Hair follicle dermal papilla cell (primary cell): Measurements from ENCODE around the gene PDIA4. TPM values are rescaled to one million over a fixed set of nuclear protein-coding genes. Genes with fewer than 3 reads are reported as not detected.

Experiments
- small RNA-seq: library from RNA; depleted of rRNA; stranded (forward); fragments of <200 nt; gene quantifications from one replicate; pipeline ENCODE3, GENCODE V24; 2012
- total RNA-seq: library from RNA; depleted of rRNA; stranded (reverse); fragments of >200 nt; gene quantifications from 2 replicates; pipeline ENCODE4 v1.2.3, GENCODE V29; 2012

PDIA4 gene, protein sequence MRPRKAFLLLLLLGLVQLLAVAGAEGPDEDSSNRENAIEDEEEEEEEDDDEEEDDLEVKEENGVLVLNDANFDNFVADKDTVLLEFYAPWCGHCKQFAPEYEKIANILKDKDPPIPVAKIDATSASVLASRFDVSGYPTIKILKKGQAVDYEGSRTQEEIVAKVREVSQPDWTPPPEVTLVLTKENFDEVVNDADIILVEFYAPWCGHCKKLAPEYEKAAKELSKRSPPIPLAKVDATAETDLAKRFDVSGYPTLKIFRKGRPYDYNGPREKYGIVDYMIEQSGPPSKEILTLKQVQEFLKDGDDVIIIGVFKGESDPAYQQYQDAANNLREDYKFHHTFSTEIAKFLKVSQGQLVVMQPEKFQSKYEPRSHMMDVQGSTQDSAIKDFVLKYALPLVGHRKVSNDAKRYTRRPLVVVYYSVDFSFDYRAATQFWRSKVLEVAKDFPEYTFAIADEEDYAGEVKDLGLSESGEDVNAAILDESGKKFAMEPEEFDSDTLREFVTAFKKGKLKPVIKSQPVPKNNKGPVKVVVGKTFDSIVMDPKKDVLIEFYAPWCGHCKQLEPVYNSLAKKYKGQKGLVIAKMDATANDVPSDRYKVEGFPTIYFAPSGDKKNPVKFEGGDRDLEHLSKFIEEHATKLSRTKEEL
- 304 and 328 TPM in 2 replicates for total RNA-seq

DNA sequence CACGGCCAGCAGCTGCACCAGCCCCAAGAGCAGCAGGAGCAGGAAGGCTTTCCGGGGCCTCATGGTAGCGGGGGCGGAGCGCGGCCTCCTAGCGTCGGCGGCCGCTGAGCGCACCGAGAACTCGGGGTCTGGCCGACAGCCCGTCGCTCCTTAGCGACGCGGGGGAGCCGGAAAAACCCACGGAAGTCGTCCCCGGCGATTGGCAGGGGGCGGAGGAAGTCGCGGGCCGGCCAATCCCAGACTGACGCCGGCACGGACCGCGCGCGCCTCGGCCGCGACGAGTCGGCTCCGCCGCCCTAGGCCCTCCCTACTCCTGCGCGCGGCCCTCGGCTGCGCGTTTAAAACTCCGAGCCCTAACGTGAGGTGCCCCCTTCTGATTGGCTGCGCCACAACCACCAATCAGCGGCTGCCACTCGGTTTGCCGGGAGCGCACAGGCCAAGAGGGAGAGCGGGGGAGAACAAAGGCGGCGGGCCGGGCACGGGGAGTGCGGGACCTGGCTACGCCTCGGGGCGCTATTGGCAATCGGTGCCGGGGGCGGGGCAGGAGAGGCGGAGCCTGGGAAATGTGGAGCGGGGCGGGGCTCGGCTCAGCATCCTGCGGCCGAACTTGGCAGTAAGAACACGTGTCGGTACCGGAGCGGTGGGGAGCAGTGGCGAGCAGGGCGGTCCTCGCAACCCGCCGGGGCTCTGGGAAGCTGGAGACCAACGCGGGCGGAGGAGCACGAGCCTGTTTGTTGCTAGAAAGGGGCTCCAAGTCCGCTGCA lies at the start of gene PDIA4:
Gene PDIA4 (minus strand): TSS at position 160 of the 764 bp plus-strand sequence. CDS start 97 bp downstream, at position 63.

Small RNA genes lying within 50 kb of the gene (small RNA-seq; reads per million reads assigned to genes)
- gene COX6B1P1 (not detected), gene RNU6-650P (not detected), gene RNY1 (797 reads per million, percentile 99 among the genes with 10 or more reads in this experiment), gene RNY3 (436 reads per million, percentile 99 among the genes with 10 or more reads in this experiment), gene RNY4 (728 reads per million, percentile 99 among the genes with 10 or more reads in this experiment)

Other genes starting within 250 kb of the PDIA4 start
- 5.7 and 6.0 TPM in 2 replicates for gene EZH2, start 144.2 kb downstream of the PDIA4 start, total RNA-seq
- gene ZNF786, start 62.2 kb upstream of the PDIA4 start, total RNA-seq: 4.1 and 4.6 TPM in 2 replicates
- 2.6 and 3.4 TPM in 2 replicates for gene ZNF425, start 97.8 kb upstream of the PDIA4 start, total RNA-seq
- 27.8 and 30.8 TPM in 2 replicates for gene ZNF398, start 118.9 kb upstream of the PDIA4 start, total RNA-seq
- gene ZNF282, start 167.0 kb upstream of the PDIA4 start, total RNA-seq: 42.9 and 48.2 TPM in 2 replicates
- 6.8 and 8.7 TPM in 2 replicates for gene ZNF212, start 211.1 kb upstream of the PDIA4 start, total RNA-seq
- gene ZNF783, start 233.7 kb upstream of the PDIA4 start, total RNA-seq: 17.0 and 20.0 TPM in 2 replicates